Liver (tissue), 9 donors: ENCODE measurements around the gene CSNK1E. TPM values are rescaled to one million over a fixed set of nuclear protein-coding genes. Genes with fewer than 3 reads are reported as not detected.

ENCODE experiments used
- DNase-seq: peaks from one replicate; pipeline ENCODE4 v3.0.0-alpha.2; 2017; ENCODE audit warnings: low spot score
- H3K27ac ChIP-seq, 2 donors: one replicate each; pipeline ENCODE4 v1.7.0; 2013; ENCODE audit warnings: inconsistent platforms in 2 of 2, low read length in 2 of 2, control low read depth in 1 of 2, low read depth in 1 of 2, mild to moderate bottlenecking in 1 of 2
- H3K27me3 ChIP-seq, 4 donors: one replicate each; pipeline versions ENCODE4 v1.6.1 to v1.7.0; 2013; ENCODE audit warnings: low read length in 3 of 4, inconsistent platforms in 1 of 4, mild to moderate bottlenecking in 1 of 4, moderate library complexity in 1 of 4; ENCODE audit not compliant: control insufficient read depth in 4 of 4, insufficient read depth in 4 of 4
- H3K36me3 ChIP-seq, 4 donors: one replicate each; pipeline versions ENCODE4 v1.6.1 to v1.7.0; 2013; ENCODE audit warnings: low read length in 3 of 4, mild to moderate bottlenecking in 3 of 4, low read depth in 1 of 4, moderate library complexity in 1 of 4; ENCODE audit not compliant: control insufficient read depth in 4 of 4, insufficient read depth in 3 of 4
- H3K4me1 ChIP-seq, 4 donors: one replicate each; pipeline versions ENCODE4 v1.6.1 to v1.7.0; 2013; ENCODE audit warnings: low read length in 3 of 4, mild to moderate bottlenecking in 3 of 4, moderate library complexity in 1 of 4; ENCODE audit not compliant: control insufficient read depth in 4 of 4, insufficient read depth in 4 of 4
- H3K4me3 ChIP-seq, 3 donors: one replicate each; pipeline versions ENCODE4 v1.6.1 to v1.7.0; 2013; ENCODE audit warnings: low read length in 3 of 3, control low read depth in 1 of 3, low read depth in 1 of 3, mild to moderate bottlenecking in 1 of 3
- H3K9ac ChIP-seq, 2 donors: one replicate each; pipeline ENCODE4 v1.7.0; 2013; ENCODE audit warnings: low read length in 2 of 2, mild to moderate bottlenecking in 2 of 2, moderate library complexity in 2 of 2, control low read depth in 1 of 2, low read depth in 1 of 2
- H3K9me3 ChIP-seq, 4 donors: one replicate each; pipeline versions ENCODE4 v1.6.1 to v1.7.0; 2013; ENCODE audit warnings: low read length in 3 of 4; ENCODE audit not compliant: control insufficient read depth in 4 of 4
- EGR1 ChIP-seq, 2 donors: IDR thresholded peaks; 2 replicates each; pipeline ENCODE4 v1.6.1; 2016 to 2018; ENCODE audit warnings: antibody characterized with exemption in 2 of 2, low read depth in 2 of 2
- FOXA1 ChIP-seq: IDR thresholded peaks from 2 replicates; pipeline ENCODE4 v1.6.1; 2016; ENCODE audit warnings: antibody characterized with exemption
- FOXA2 ChIP-seq: IDR thresholded peaks from 2 replicates; pipeline ENCODE4 v1.6.1; 2016; ENCODE audit warnings: antibody characterized with exemption
- GABPA ChIP-seq, 2 donors: IDR thresholded peaks in 1 of 2; conservative IDR thresholded peaks in 1 of 2; 2 replicates each; pipeline ENCODE4 v1.6.1; 2016; ENCODE audit warnings: antibody characterized with exemption in 2 of 2, mild to moderate bottlenecking in 1 of 2, moderate library complexity in 1 of 2
- HNF4A ChIP-seq, 2 donors: conservative IDR thresholded peaks; 2 replicates each; pipeline ENCODE4 v1.6.1; 2016; ENCODE audit warnings: antibody characterized with exemption in 2 of 2, mild to moderate bottlenecking in 2 of 2
- HNF4G ChIP-seq: IDR thresholded peaks from 2 replicates; pipeline ENCODE4 v1.6.1; 2016; ENCODE audit warnings: antibody characterized with exemption
- JUND ChIP-seq, 2 donors: IDR thresholded peaks; 2 replicates each; pipeline ENCODE4 v1.6.1; 2016; ENCODE audit warnings: antibody characterized with exemption in 2 of 2
- NR2F2 ChIP-seq: IDR thresholded peaks from 2 replicates; pipeline ENCODE4 v1.6.1; 2016; ENCODE audit warnings: antibody characterized with exemption
- RAD21 ChIP-seq, 2 donors: IDR thresholded peaks; 2 replicates each; pipeline ENCODE4 v1.6.1; 2016; ENCODE audit warnings: antibody characterized with exemption in 2 of 2, mild to moderate bottlenecking in 2 of 2
- RXRA ChIP-seq, 2 donors: IDR thresholded peaks; 2 replicates each; pipeline ENCODE4 v1.6.1; 2017 to 2018; ENCODE audit warnings: antibody characterized with exemption in 2 of 2, mild to moderate bottlenecking in 1 of 2
- SP1 ChIP-seq: IDR thresholded peaks from 2 replicates; pipeline ENCODE4 v1.6.1; 2018; ENCODE audit warnings: antibody characterized with exemption, mild to moderate bottlenecking
- TAF1 ChIP-seq: conservative IDR thresholded peaks from 2 replicates; pipeline ENCODE4 v1.6.1; 2016; ENCODE audit warnings: antibody characterized with exemption, mild to moderate bottlenecking
- YY1 ChIP-seq: IDR thresholded peaks from 2 replicates; pipeline ENCODE4 v1.6.1; 2016; ENCODE audit warnings: antibody characterized with exemption, mild to moderate bottlenecking
- WGBS: extraction: QIAGEN DNeasy Blood & Tissue Kit; methylation state at CpG from one replicate; pipeline ENCODE4 v1.1.7; 2013; 5-methylcytosine and 5-hydroxymethylcytosine counted together
- polyA plus RNA-seq, 2 donors: library from polyadenylated mRNA; stranded (reverse) in 1 of 2; unstranded in 1 of 2; fragments of 200-250 nt in 1 of 2; fragments of >200 nt in 1 of 2; fragmentation: Nextera tagmentation in 1 of 2; extraction: Ambion mirVana in 1 of 2; gene quantifications; one replicate each; pipeline versions ENCODE4 v1.2.1 to v1.2.3, GENCODE V29; 2013 to 2015
- total RNA-seq, 2 donors: library from RNA; depleted of rRNA; stranded (reverse); fragments of >200 nt; gene quantifications; one replicate each; pipeline ENCODE4 v1.2.3, GENCODE V29; 2014
- TF ChIP-seq, protein P1 (sequence below): IDR thresholded peaks from 2 replicates; pipeline ENCODE4 v1.6.1; 2016; ENCODE audit warnings: antibody characterized with exemption, mild to moderate bottlenecking
- TF ChIP-seq, protein P2 (sequence below): fragments of 150-350 bp; IDR thresholded peaks from 2 replicates; pipeline ENCODE4 v1.5.1; 2017; ENCODE audit warnings: improper control_type of control experiment, low read depth, low read length; ENCODE audit not compliant: missing input control
- TF ChIP-seq, protein P3 (sequence below): IDR thresholded peaks from 2 replicates; pipeline ENCODE4 v1.6.1; 2016; ENCODE audit warnings: antibody characterized with exemption
- TF ChIP-seq, protein P4 (sequence below): IDR thresholded peaks from 2 replicates; pipeline ENCODE4 v1.6.1; 2016; ENCODE audit warnings: antibody characterized with exemption
- TF ChIP-seq, protein P5 (sequence below): IDR thresholded peaks from 2 replicates; pipeline ENCODE4 v1.6.1; 2016; ENCODE audit warnings: antibody characterized with exemption
- donor health status: healthy.
- donor health status: healthy.
- donor health status: healthy.
- donor health status: healthy.
- donor health status: healthy.

The CSNK1E gene
- total and polyA plus RNA-seq, 4 donors, result 8.4 to 27.4 (median 13.7) TPM

DNA sequence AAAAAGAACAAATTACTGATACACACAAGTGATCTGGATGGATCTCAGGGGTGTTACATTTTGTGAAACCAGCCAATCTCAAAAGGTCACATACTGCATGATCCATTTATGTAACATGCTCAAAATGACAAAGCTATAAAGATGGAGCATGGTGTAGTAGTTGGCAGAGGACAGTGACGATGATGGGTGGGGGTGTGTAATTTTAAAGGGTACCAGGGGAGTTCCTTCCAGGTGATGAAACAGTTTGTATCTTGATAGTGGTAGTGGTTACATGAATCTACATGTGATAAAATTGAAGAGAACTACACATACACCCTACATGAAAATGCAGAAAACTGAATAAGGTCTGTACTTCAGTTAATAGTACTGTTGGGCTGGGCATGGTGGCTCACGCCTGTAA is 61.5 kb downstream of the CSNK1E start:
- Histone ChIP-seq H3K4me3 (no peak overlapping the region), H3K9me3 (no peaks in the 10 kb centered on the region), H3K27me3 (no peaks in the 10 kb centered on the region), H3K27ac (no peak overlapping the region), H3K4me1 (peaks cover 0 to 8% (median 3%) of the 10 kb centered on the region in 4 donors), H3K9ac (no peak overlapping the region), H3K36me3 (no peaks in the 10 kb centered on the region)
- 96% methylated on average over 2 of the region's 2 CpGs for WGBS
- TF ChIP-seq HNF4G (no peak), GABPA (IDR thresholded peaks at IDR 0.05 in 1 of 2, conservative IDR thresholded peaks at IDR 0.05 in 1 of 2) (no peak), HNF4A (conservative IDR thresholded peaks at IDR 0.05) (no peak), RXRA (IDR thresholded peaks at IDR 0.05) (no peak)
- DNase-seq, result no peak

DNA sequence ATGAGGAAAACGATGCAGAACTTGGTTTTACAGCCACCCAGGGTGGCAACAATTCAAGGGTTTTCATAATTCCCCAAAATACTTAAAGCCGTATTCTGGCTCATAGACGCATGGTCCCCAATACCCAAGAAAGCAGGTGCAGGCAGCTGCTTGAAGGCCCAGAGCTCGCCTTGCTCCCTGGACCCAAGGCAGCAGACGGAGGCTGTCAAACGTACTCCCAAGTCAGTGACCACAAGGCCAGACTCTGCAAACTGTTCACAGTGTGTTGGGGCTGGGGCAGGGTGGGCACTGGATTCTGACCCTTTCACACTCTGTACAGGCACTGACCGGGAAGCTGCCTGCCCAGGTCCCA is 65.9 kb downstream of the CSNK1E start:
- Histone ChIP-seq H3K27ac (no peak overlapping the region), H3K4me1 (peaks cover 0 to 1% (median 0%) of the 10 kb centered on the region in 4 donors), H3K36me3 (peaks cover 0 to 6% (median 3%) of the 10 kb centered on the region in 4 donors), H3K9ac (no peak overlapping the region), H3K9me3 (no peaks in the 10 kb centered on the region), H3K4me3 (no peak overlapping the region), H3K27me3 (no peaks in the 10 kb centered on the region)
- DNase-seq, result no peak
- 88% methylated on average over 7 of the region's 7 CpGs for WGBS
- TF ChIP-seq, protein P1, sequence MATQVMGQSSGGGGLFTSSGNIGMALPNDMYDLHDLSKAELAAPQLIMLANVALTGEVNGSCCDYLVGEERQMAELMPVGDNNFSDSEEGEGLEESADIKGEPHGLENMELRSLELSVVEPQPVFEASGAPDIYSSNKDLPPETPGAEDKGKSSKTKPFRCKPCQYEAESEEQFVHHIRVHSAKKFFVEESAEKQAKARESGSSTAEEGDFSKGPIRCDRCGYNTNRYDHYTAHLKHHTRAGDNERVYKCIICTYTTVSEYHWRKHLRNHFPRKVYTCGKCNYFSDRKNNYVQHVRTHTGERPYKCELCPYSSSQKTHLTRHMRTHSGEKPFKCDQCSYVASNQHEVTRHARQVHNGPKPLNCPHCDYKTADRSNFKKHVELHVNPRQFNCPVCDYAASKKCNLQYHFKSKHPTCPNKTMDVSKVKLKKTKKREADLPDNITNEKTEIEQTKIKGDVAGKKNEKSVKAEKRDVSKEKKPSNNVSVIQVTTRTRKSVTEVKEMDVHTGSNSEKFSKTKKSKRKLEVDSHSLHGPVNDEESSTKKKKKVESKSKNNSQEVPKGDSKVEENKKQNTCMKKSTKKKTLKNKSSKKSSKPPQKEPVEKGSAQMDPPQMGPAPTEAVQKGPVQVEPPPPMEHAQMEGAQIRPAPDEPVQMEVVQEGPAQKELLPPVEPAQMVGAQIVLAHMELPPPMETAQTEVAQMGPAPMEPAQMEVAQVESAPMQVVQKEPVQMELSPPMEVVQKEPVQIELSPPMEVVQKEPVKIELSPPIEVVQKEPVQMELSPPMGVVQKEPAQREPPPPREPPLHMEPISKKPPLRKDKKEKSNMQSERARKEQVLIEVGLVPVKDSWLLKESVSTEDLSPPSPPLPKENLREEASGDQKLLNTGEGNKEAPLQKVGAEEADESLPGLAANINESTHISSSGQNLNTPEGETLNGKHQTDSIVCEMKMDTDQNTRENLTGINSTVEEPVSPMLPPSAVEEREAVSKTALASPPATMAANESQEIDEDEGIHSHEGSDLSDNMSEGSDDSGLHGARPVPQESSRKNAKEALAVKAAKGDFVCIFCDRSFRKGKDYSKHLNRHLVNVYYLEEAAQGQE, result no peak
- TF ChIP-seq HNF4G (no peak), FOXA1 (no peak), JUND (IDR thresholded peaks at IDR 0.05) (no peak), RXRA (IDR thresholded peaks at IDR 0.05) (no peak), RAD21 (IDR thresholded peaks at IDR 0.05) (no peak), SP1 (no peak), HNF4A (conservative IDR thresholded peaks at IDR 0.05) (no peak), GABPA (IDR thresholded peaks at IDR 0.05 in 1 of 2, conservative IDR thresholded peaks at IDR 0.05 in 1 of 2) (no peak), FOXA2 (no peak), NR2F2 (no peak), TAF1 (no peak), YY1 (no peak), EGR1 (IDR thresholded peaks at IDR 0.05; ENCODE audit: low read depth in 2 of 2) (no peak)
- TF ChIP-seq, protein P2, sequence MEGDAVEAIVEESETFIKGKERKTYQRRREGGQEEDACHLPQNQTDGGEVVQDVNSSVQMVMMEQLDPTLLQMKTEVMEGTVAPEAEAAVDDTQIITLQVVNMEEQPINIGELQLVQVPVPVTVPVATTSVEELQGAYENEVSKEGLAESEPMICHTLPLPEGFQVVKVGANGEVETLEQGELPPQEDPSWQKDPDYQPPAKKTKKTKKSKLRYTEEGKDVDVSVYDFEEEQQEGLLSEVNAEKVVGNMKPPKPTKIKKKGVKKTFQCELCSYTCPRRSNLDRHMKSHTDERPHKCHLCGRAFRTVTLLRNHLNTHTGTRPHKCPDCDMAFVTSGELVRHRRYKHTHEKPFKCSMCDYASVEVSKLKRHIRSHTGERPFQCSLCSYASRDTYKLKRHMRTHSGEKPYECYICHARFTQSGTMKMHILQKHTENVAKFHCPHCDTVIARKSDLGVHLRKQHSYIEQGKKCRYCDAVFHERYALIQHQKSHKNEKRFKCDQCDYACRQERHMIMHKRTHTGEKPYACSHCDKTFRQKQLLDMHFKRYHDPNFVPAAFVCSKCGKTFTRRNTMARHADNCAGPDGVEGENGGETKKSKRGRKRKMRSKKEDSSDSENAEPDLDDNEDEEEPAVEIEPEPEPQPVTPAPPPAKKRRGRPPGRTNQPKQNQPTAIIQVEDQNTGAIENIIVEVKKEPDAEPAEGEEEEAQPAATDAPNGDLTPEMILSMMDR, result no peak
- TF ChIP-seq, protein P3, sequence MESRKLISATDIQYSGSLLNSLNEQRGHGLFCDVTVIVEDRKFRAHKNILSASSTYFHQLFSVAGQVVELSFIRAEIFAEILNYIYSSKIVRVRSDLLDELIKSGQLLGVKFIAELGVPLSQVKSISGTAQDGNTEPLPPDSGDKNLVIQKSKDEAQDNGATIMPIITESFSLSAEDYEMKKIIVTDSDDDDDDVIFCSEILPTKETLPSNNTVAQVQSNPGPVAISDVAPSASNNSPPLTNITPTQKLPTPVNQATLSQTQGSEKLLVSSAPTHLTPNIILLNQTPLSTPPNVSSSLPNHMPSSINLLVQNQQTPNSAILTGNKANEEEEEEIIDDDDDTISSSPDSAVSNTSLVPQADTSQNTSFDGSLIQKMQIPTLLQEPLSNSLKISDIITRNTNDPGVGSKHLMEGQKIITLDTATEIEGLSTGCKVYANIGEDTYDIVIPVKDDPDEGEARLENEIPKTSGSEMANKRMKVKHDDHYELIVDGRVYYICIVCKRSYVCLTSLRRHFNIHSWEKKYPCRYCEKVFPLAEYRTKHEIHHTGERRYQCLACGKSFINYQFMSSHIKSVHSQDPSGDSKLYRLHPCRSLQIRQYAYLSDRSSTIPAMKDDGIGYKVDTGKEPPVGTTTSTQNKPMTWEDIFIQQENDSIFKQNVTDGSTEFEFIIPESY, result no peak
- TF ChIP-seq, protein P4, sequence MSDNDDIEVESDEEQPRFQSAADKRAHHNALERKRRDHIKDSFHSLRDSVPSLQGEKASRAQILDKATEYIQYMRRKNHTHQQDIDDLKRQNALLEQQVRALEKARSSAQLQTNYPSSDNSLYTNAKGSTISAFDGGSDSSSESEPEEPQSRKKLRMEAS, result no peak
- TF ChIP-seq, protein P5, sequence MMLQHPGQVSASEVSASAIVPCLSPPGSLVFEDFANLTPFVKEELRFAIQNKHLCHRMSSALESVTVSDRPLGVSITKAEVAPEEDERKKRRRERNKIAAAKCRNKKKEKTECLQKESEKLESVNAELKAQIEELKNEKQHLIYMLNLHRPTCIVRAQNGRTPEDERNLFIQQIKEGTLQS, result no peak
